D721Med (cell line): ENCODE measurements around the gene LRRC8C.

Source experiments
- DNase-seq: peaks from one replicate; pipeline ENCODE4 v3.0.0; 2011; ENCODE audit warnings: low spot score; ENCODE audit not compliant: insufficient read length
- FAIRE-seq: peaks from 2 replicates; lab custom pipeline; 2011; peaks lifted over from hg19 to GRCh38; lab: Jason Lieb, UNC
- CTCF ChIP-seq: IDR thresholded peaks from 2 replicates; pipeline ENCODE4 v1.5.1; 2012; ENCODE audit warnings: mild to moderate bottlenecking, control low read depth; ENCODE audit not compliant: insufficient read depth; ENCODE audit errors: missing control alignments

Gene LRRC8C

GRCh38 chr1:89695847-89696246 is 62.9 kb downstream of the LRRC8C start:
- DNase-seq, result no peak
- FAIRE-seq, result no peak
- TF ChIP-seq CTCF, result no peak

GRCh38 chr1:89697383-89697782 is 64.5 kb downstream of the LRRC8C start:
- FAIRE-seq (no peak), DNase-seq (no peak)
- TF ChIP-seq CTCF, result no peak

- DNase-seq (no peak), FAIRE-seq (no peak)
- TF ChIP-seq CTCF, result no peak
These were observed 65.2 kb downstream of the LRRC8C start for GRCh38 chr1:89698020-89698560.

- TF ChIP-seq CTCF, result no peak
- FAIRE-seq, result no peak
These were observed 65.7 kb downstream of the LRRC8C start for GRCh38 chr1:89698624-89699023.

GRCh38 chr1:89699451-89699986 is 66.6 kb downstream of the LRRC8C start:
- no peak for TF ChIP-seq CTCF
- DNase-seq, result no peak
- no peak for FAIRE-seq

More at GRCh38 chr1:89698624-89699023, 65.7 kb downstream of the LRRC8C start:
- DNase-seq, result no peak

- no peak for DNase-seq
- FAIRE-seq, result no peak
- no peak for TF ChIP-seq CTCF
These were observed 68.9 kb downstream of the LRRC8C start for GRCh38 chr1:89701746-89702241.

- no peak for TF ChIP-seq CTCF
- DNase-seq, result no peak
- no peak for FAIRE-seq
These were observed 69.7 kb downstream of the LRRC8C start for GRCh38 chr1:89702520-89703045.
